ENCODE results near the gene SCRN1.

Gene SCRN1

GRCh38 chr7:29900745-29901144 lies 88.9 kb downstream of the SCRN1 start:
- WGBS (ENCODE audit: extremely low coverage, insufficient coverage, insufficient read length) = no CpG with 5 or more reads among the region's 1 CpG
- no peak overlapping the region for H3K4ac ChIP-seq (ENCODE audit: low read depth, low read length)
- H3K14ac ChIP-seq (ENCODE audit: low read length) = no peak overlapping the region
- no peak for DNase-seq
- H4K12ac ChIP-seq (ENCODE audit: low read depth, low read length) = no peak overlapping the region
- no peaks in the 10 kb centered on the region for H3K79me2 ChIP-seq (ENCODE audit: control insufficient read depth, insufficient read depth, low read length, poor library complexity)
- H2AFZ ChIP-seq (ENCODE audit: insufficient read depth, low read length, poor library complexity) = no peak overlapping the region
- no peaks in the 10 kb centered on the region for H3K79me1 ChIP-seq (ENCODE audit: low read length)
- no peak overlapping the region for H2BK120ac ChIP-seq (ENCODE audit: insufficient read depth, low read length, poor library complexity)
- H3K9me3 ChIP-seq (ENCODE audit: insufficient read depth, low read depth, low read length) = no peaks in the 10 kb centered on the region
- no peak overlapping the region for H4K8ac ChIP-seq (ENCODE audit: low read depth, low read length)
- H4K91ac ChIP-seq (ENCODE audit: low read depth, low read length) = no peak overlapping the region
- H3K4me1 ChIP-seq (ENCODE audit: control insufficient read depth in 1 of 2, insufficient read depth in 2 of 2, low read length in 2 of 2) = no peaks in the 10 kb centered on the region
- H3K4me2 ChIP-seq (ENCODE audit: low read length) = no peak overlapping the region
- no peak overlapping the region for H3K9ac ChIP-seq (ENCODE audit: low read length)
- H3K36me3 ChIP-seq (ENCODE audit: control insufficient read depth in 1 of 2, insufficient read depth in 2 of 2, low read length in 2 of 2) = no peaks in the 10 kb centered on the region
- H2AK5ac ChIP-seq (ENCODE audit: low read length) = no peak overlapping the region
- no peaks in the 10 kb centered on the region for H3K27me3 ChIP-seq (ENCODE audit: insufficient read depth, low read length)
- no peak overlapping the region for H2BK5ac ChIP-seq (ENCODE audit: low read depth, low read length, poor library complexity)
- no peak overlapping the region for H3K23ac ChIP-seq (ENCODE audit: low read length)
- no peak overlapping the region for H3K4me3 ChIP-seq (ENCODE audit: low read depth, low read length)
- no peak overlapping the region for H3K27ac ChIP-seq (ENCODE audit: low read depth, low read length)
- H3K18ac ChIP-seq (ENCODE audit: low read length) = no peak overlapping the region
- no peak overlapping the region for H2BK12ac ChIP-seq (ENCODE audit: low read length)

- no peak overlapping the region for H3K4me2 ChIP-seq (ENCODE audit: low read length)
- no peak overlapping the region for H4K8ac ChIP-seq (ENCODE audit: low read depth, low read length)
- no peak overlapping the region for H4K12ac ChIP-seq (ENCODE audit: low read depth, low read length)
- no peak overlapping the region for H3K27ac ChIP-seq (ENCODE audit: low read depth, low read length)
- no peak overlapping the region for H3K9ac ChIP-seq (ENCODE audit: low read length)
- no peaks in the 10 kb centered on the region for H3K79me2 ChIP-seq (ENCODE audit: control insufficient read depth, insufficient read depth, low read length, poor library complexity)
- no peak overlapping the region for H3K4me3 ChIP-seq (ENCODE audit: low read depth, low read length)
- DNase-seq = peak in 1 of 2 donors; percentile 21
- no peak overlapping the region for H4K91ac ChIP-seq (ENCODE audit: low read depth, low read length)
- no peak overlapping the region for H3K23ac ChIP-seq (ENCODE audit: low read length)
- H3K36me3 ChIP-seq (ENCODE audit: control insufficient read depth in 1 of 2, insufficient read depth in 2 of 2, low read length in 2 of 2) = no peaks in the 10 kb centered on the region
- H3K18ac ChIP-seq (ENCODE audit: low read length) = no peak overlapping the region
- no peak overlapping the region for H2BK5ac ChIP-seq (ENCODE audit: low read depth, low read length, poor library complexity)
- H3K9me3 ChIP-seq (ENCODE audit: insufficient read depth, low read depth, low read length) = no peaks in the 10 kb centered on the region
- H3K14ac ChIP-seq (ENCODE audit: low read length) = no peak overlapping the region
- no peak overlapping the region for H2AFZ ChIP-seq (ENCODE audit: insufficient read depth, low read length, poor library complexity)
- H3K4me1 ChIP-seq (ENCODE audit: control insufficient read depth in 1 of 2, insufficient read depth in 2 of 2, low read length in 2 of 2) = no peaks in the 10 kb centered on the region
- no CpG with 5 or more reads among the region's 5 CpGs for WGBS (ENCODE audit: extremely low coverage, insufficient coverage, insufficient read length)
- no peaks in the 10 kb centered on the region for H3K79me1 ChIP-seq (ENCODE audit: low read length)
- H2AK5ac ChIP-seq (ENCODE audit: low read length) = no peak overlapping the region
- no peak overlapping the region for H2BK12ac ChIP-seq (ENCODE audit: low read length)
- no peaks in the 10 kb centered on the region for H3K27me3 ChIP-seq (ENCODE audit: insufficient read depth, low read length)
- H2BK120ac ChIP-seq (ENCODE audit: insufficient read depth, low read length, poor library complexity) = no peak overlapping the region
- H3K4ac ChIP-seq (ENCODE audit: low read depth, low read length) = no peak overlapping the region
Measured at GRCh38 chr7:29898301-29898700, 91.3 kb downstream of the SCRN1 start.

DNA sequence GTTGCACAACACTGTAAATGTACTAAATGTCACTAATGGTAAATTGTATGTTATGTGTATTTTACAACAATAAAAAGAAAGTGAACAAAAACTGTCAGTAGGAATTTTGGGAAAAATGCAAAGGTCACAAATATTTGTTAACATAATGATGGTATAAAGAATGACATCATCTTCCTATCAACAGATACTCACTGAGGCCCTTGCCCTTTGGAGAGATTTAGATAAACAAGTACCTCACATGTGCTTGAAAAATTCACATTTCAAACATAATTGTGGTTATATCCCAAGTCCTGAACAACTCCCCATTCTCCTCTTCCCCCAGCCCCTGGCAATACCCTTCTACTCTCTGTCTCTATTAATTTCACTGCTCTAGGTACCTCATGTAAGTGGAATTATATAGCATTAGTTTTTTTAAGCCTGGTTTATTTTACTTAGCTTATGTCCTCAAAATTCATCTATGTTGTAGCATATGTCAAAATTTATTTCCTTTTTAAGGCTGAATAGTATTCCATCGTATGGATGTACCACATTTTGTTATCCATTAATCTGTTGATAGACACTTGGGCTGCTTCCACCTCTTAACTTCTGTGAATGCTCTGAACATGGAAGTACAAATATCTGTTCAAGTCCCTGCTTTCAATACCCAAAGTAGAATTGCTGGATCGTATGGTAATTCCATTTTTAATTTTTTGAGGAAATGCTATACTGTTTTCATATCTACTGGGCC lies 92.8 kb downstream of the SCRN1 start:
- no CpG with 5 or more reads among the region's 2 CpGs for WGBS (ENCODE audit: extremely low coverage, insufficient coverage, insufficient read length)
- Histone ChIP-seq H3K27ac (ENCODE audit: low read depth, low read length) (no peak overlapping the region), H3K18ac (ENCODE audit: low read length) (no peak overlapping the region)

DNA sequence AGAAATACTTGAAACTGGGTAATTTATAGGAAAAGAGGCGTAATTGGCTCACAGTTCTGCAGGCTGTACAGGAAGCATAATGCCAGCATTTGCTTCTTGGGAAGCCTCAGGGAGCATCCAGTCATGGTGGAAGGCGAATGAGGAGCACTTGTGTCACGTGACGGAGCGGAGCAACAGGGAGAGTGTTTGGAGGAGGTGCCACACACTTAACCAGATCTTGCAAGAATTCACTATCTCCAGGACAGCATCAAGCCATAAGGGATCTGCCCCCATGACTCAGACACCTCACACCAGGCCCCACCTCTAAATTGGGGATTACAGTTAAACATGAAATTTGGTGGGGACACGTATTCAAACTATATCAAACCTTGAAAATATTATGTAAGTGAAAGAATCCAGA lies 94.0 kb downstream of the SCRN1 start:
- Histone ChIP-seq H3K4ac (ENCODE audit: low read depth, low read length) (no peak overlapping the region), H3K36me3 (ENCODE audit: control insufficient read depth in 1 of 2, insufficient read depth in 2 of 2, low read length in 2 of 2) (no peaks in the 10 kb centered on the region), H3K4me1 (ENCODE audit: control insufficient read depth in 1 of 2, insufficient read depth in 2 of 2, low read length in 2 of 2) (no peaks in the 10 kb centered on the region), H4K12ac (ENCODE audit: low read depth, low read length) (no peak overlapping the region), H4K91ac (ENCODE audit: low read depth, low read length) (no peak overlapping the region), H2AK5ac (ENCODE audit: low read length) (no peak overlapping the region), H3K4me3 (ENCODE audit: low read depth, low read length) (no peak overlapping the region), H2BK5ac (ENCODE audit: low read depth, low read length, poor library complexity) (no peak overlapping the region), H4K8ac (ENCODE audit: low read depth, low read length) (no peak overlapping the region), H3K27ac (ENCODE audit: low read depth, low read length) (no peak overlapping the region), H2BK12ac (ENCODE audit: low read length) (no peak overlapping the region), H3K14ac (ENCODE audit: low read length) (no peak overlapping the region), H3K18ac (ENCODE audit: low read length) (no peak overlapping the region), H3K79me2 (ENCODE audit: control insufficient read depth, insufficient read depth, low read length, poor library complexity) (no peaks in the 10 kb centered on the region), H3K9ac (ENCODE audit: low read length) (no peak overlapping the region), H3K4me2 (ENCODE audit: low read length) (no peak overlapping the region), H3K23ac (ENCODE audit: low read length) (no peak overlapping the region), H3K27me3 (ENCODE audit: insufficient read depth, low read length) (no peaks in the 10 kb centered on the region), H2AFZ (ENCODE audit: insufficient read depth, low read length, poor library complexity) (no peak overlapping the region), H3K79me1 (ENCODE audit: low read length) (no peaks in the 10 kb centered on the region), H2BK120ac (ENCODE audit: insufficient read depth, low read length, poor library complexity) (no peak overlapping the region), H3K9me3 (ENCODE audit: insufficient read depth, low read depth, low read length) (no peaks in the 10 kb centered on the region)
- no CpG with 5 or more reads among the region's 6 CpGs for WGBS (ENCODE audit: extremely low coverage, insufficient coverage, insufficient read length)
- no peak for DNase-seq

More for the DNA sequence above, 92.8 kb downstream of the SCRN1 start:
- H2BK12ac ChIP-seq (ENCODE audit: low read length) = no peak overlapping the region
- no peak for DNase-seq
- no peak overlapping the region for H3K4me3 ChIP-seq (ENCODE audit: low read depth, low read length)
- no peaks in the 10 kb centered on the region for H3K4me1 ChIP-seq (ENCODE audit: control insufficient read depth in 1 of 2, insufficient read depth in 2 of 2, low read length in 2 of 2)
- H3K79me2 ChIP-seq (ENCODE audit: control insufficient read depth, insufficient read depth, low read length, poor library complexity) = no peaks in the 10 kb centered on the region
- no peak overlapping the region for H2BK5ac ChIP-seq (ENCODE audit: low read depth, low read length, poor library complexity)
- H3K4me2 ChIP-seq (ENCODE audit: low read length) = no peak overlapping the region
- H4K91ac ChIP-seq (ENCODE audit: low read depth, low read length) = no peak overlapping the region
- no peak overlapping the region for H3K23ac ChIP-seq (ENCODE audit: low read length)
- no peaks in the 10 kb centered on the region for H3K79me1 ChIP-seq (ENCODE audit: low read length)
- no peak overlapping the region for H2AK5ac ChIP-seq (ENCODE audit: low read length)
- H3K9me3 ChIP-seq (ENCODE audit: insufficient read depth, low read depth, low read length) = no peaks in the 10 kb centered on the region
- no peak overlapping the region for H4K8ac ChIP-seq (ENCODE audit: low read depth, low read length)
- no peak overlapping the region for H4K12ac ChIP-seq (ENCODE audit: low read depth, low read length)
- no peak overlapping the region for H2AFZ ChIP-seq (ENCODE audit: insufficient read depth, low read length, poor library complexity)
- no peak overlapping the region for H3K14ac ChIP-seq (ENCODE audit: low read length)
- H3K36me3 ChIP-seq (ENCODE audit: control insufficient read depth in 1 of 2, insufficient read depth in 2 of 2, low read length in 2 of 2) = no peaks in the 10 kb centered on the region
- H2BK120ac ChIP-seq (ENCODE audit: insufficient read depth, low read length, poor library complexity) = no peak overlapping the region
- no peak overlapping the region for H3K4ac ChIP-seq (ENCODE audit: low read depth, low read length)
- H3K9ac ChIP-seq (ENCODE audit: low read length) = no peak overlapping the region
- H3K27me3 ChIP-seq (ENCODE audit: insufficient read depth, low read length) = no peaks in the 10 kb centered on the region

All from trophoblast cell (in vitro differentiated cells and primary cell).